NB4 (cell line): ENCODE data around the gene ZNF32.

ENCODE experiments used
- DNase-seq: peaks from one replicate; pipeline ENCODE4 v3.0.0; 2010; ENCODE audit warnings: low read depth
- H3K4me3 ChIP-seq: one replicate; pipeline ENCODE4 v1.5.1; 2011; ENCODE audit warnings: mild to moderate bottlenecking, low read depth, low read length, moderate library complexity
- CTCF ChIP-seq: IDR thresholded peaks from one replicate; pipeline ENCODE4 v1.5.1; 2012; ENCODE audit warnings: low read depth, low read length
- MAX ChIP-seq: IDR thresholded peaks from 2 replicates; pipeline ENCODE4 v1.6.1; 2011; ENCODE audit warnings: low read depth, low read length
- MYC ChIP-seq: IDR thresholded peaks from 2 replicates; pipeline ENCODE4 v1.6.1; 2011; ENCODE audit warnings: low read depth, low read length
- POLR2A ChIP-seq: IDR thresholded peaks from 2 replicates; pipeline ENCODE4 v1.6.1; 2011; ENCODE audit warnings: mild to moderate bottlenecking; ENCODE audit not compliant: insufficient read length; ENCODE audit errors: extremely low read depth

The ZNF32 gene

GRCh38 chr10:43680035-43680434 lies 31.4 kb upstream of the ZNF32 start:
- TF ChIP-seq CTCF: no peak
- no peak for TF ChIP-seq POLR2A
- TF ChIP-seq MYC: no peak
- TF ChIP-seq MAX: no peak
- DNase-seq: peak; percentile 38
- H3K4me3 ChIP-seq: no peak overlapping the region

GRCh38 chr10:43679509-43679908 lies 30.8 kb upstream of the ZNF32 start:
- DNase-seq: no peak
- TF ChIP-seq MAX (no peak), POLR2A (no peak), MYC (no peak), CTCF (no peak)
- no peak overlapping the region for H3K4me3 ChIP-seq

GRCh38 chr10:43678654-43679053 lies 30.0 kb upstream of the ZNF32 start:
- TF ChIP-seq CTCF: no peak
- TF ChIP-seq MYC: no peak
- TF ChIP-seq POLR2A: no peak
- TF ChIP-seq MAX: no peak
- no peak overlapping the region for H3K4me3 ChIP-seq
- no peak for DNase-seq

- H3K4me3 ChIP-seq: no peak overlapping the region
- DNase-seq: no peak
- TF ChIP-seq MYC (no peak), CTCF (no peak), MAX (no peak), POLR2A (no peak)
These were observed 28.2 kb upstream of the ZNF32 start for GRCh38 chr10:43676901-43677300.

- DNase-seq: no peak
- TF ChIP-seq MAX (no peak), CTCF (no peak), MYC (no peak), POLR2A (no peak)
- H3K4me3 ChIP-seq: no peak overlapping the region
These were observed 27.6 kb upstream of the ZNF32 start for GRCh38 chr10:43676331-43676730.

- DNase-seq: no peak
- TF ChIP-seq POLR2A: no peak
- TF ChIP-seq MAX: no peak
- no peak for TF ChIP-seq MYC
- no peak for TF ChIP-seq CTCF
- H3K4me3 ChIP-seq: no peak overlapping the region
These were observed 26.0 kb upstream of the ZNF32 start for GRCh38 chr10:43674553-43675210.
